K562 (cell line): ENCODE results near the gene NBPF4. TPM values are rescaled to one million over a fixed set of nuclear protein-coding genes. Genes with fewer than 3 reads are reported as not detected.

Experiments used
- ATAC-seq: fragments of 200-7000 bp; cut with Tn5 transposase; 3 replicates; pipeline ENCODE4 v1.9.1; 2020; ENCODE audit warnings: moderate library complexity
- BruUV-seq: library from RNA; stranded (reverse); fragments of 400-500 nt; replicated peaks from 2 replicates; lab custom pipeline; 2021; lab: Mats Ljungman, UMichigan
- CTCF ChIA-PET: fragments of 300-600 bp; formaldehyde crosslinking; extraction: SDS; loops from one replicate; lab custom pipeline; 2021; ENCODE audit warnings: low intra/inter-chr PET ratio; lab: Yijun Ruan, JAX
- POLR2A ChIA-PET: fragments of 300-600, 350-650 bp; sonication (Branson Sonifier 250); formaldehyde crosslinking; extraction: SDS; loops from one replicate; lab custom pipeline; 2021; ENCODE audit warnings: antibody characterized with exemption, inconsistent platforms; lab: Yijun Ruan, JAX
- DNase-seq, 4 experiments: peaks; one replicate each; pipeline versions ENCODE4 v3.0.0 to v3.0.0-alpha.2; 2011 to 2018; ENCODE audit warnings: low spot score in 3 of 4, mixed read lengths in 3 of 4; ENCODE audit errors: extremely low read depth in 1 of 4
- FAIRE-seq: peaks from 2 replicates; lab custom pipeline; 2011; peaks lifted over from hg19 to GRCh38; lab: Jason Lieb, UNC
- H2AFZ ChIP-seq: 2 replicates; pipeline ENCODE4 v1.6.0; 2011; ENCODE audit warnings: low read depth, low read length, control low read depth, inconsistent platforms
- H3K27ac ChIP-seq: fragments of 200-600 bp; 3 replicates; pipeline ENCODE4 v1.8.0; 2011; ENCODE audit warnings: low read depth, mild to moderate bottlenecking, control low read depth, inconsistent platforms, low read length, moderate library complexity, mixed read lengths; ENCODE audit errors: extremely low read depth
- H3K27me3 ChIP-seq, 2 experiments: fragments of 300-600 bp in 1 of 2; 2 replicates in 1 of 2; 3 replicates in 1 of 2; pipeline versions ENCODE4 v1.6.0 to v1.8.0; 2011; ENCODE audit warnings: inconsistent platforms in 2 of 2, low read length in 2 of 2, mild to moderate bottlenecking in 1 of 2, mixed read lengths in 1 of 2, moderate library complexity in 1 of 2; ENCODE audit not compliant: control insufficient read depth in 2 of 2, insufficient read depth in 2 of 2
- H3K36me3 ChIP-seq: fragments of 300-600 bp; 3 replicates; pipeline ENCODE4 v1.8.0; 2011; ENCODE audit warnings: mild to moderate bottlenecking, low read length, inconsistent platforms; ENCODE audit not compliant: control insufficient read depth, insufficient read depth
- H3K4me1 ChIP-seq, 2 experiments: fragments of 200-600 bp in 1 of 2; replicated peaks in 1 of 2; 2 replicates in 1 of 2; 3 replicates in 1 of 2; pipeline versions ENCODE4 v1.5.1 to v1.8.0; 2011; ENCODE audit warnings: inconsistent platforms in 2 of 2, low read length in 2 of 2, mild to moderate bottlenecking in 1 of 2, mixed read lengths in 1 of 2, moderate library complexity in 1 of 2; ENCODE audit not compliant: control insufficient read depth in 2 of 2, insufficient read depth in 2 of 2
- H3K4me2 ChIP-seq: 2 replicates; pipeline ENCODE4 v1.6.1; 2011; ENCODE audit warnings: low read length, control low read depth, inconsistent platforms, mixed read lengths; ENCODE audit not compliant: insufficient read depth
- H3K4me3 ChIP-seq: fragments of 200-600 bp; sonication (generic), shearing (Covaris generic); 2 replicates; pipeline ENCODE4 v1.5.1; 2016; ENCODE audit warnings: control low read depth, inconsistent platforms
- H3K79me2 ChIP-seq: fragments of 200-600 bp; 3 replicates; pipeline ENCODE4 v1.8.0; 2011; ENCODE audit warnings: low read length, inconsistent platforms; ENCODE audit not compliant: control insufficient read depth, insufficient read depth
- H3K9ac ChIP-seq, 2 experiments: 2 replicates each; pipeline versions ENCODE4 v1.6.0 to v1.6.1; 2011; ENCODE audit warnings: low read depth in 2 of 2, low read length in 2 of 2, control low read depth in 1 of 2, inconsistent platforms in 1 of 2, mild to moderate bottlenecking in 1 of 2, mixed read lengths in 1 of 2; ENCODE audit not compliant: insufficient read depth in 1 of 2
- H3K9me1 ChIP-seq: one replicate; pipeline ENCODE4 v1.6.0; 2011; ENCODE audit warnings: inconsistent platforms, mild to moderate bottlenecking, low read length, moderate library complexity; ENCODE audit not compliant: control insufficient read depth, insufficient read depth
- H3K9me3 ChIP-seq: replicated peaks from 2 replicates; pipeline ENCODE4 v1.5.1; 2011; ENCODE audit warnings: low read depth, low read length, inconsistent platforms; ENCODE audit not compliant: control insufficient read depth, insufficient read depth
- H4K20me1 ChIP-seq: replicated peaks from 2 replicates; pipeline ENCODE4 v1.6.1; 2011; ENCODE audit warnings: low read length, inconsistent platforms, mixed read lengths; ENCODE audit not compliant: control insufficient read depth, insufficient read depth
- BCOR ChIP-seq: fragments of 450-650 bp; IDR thresholded peaks from 2 replicates; pipeline ENCODE4 v1.6.1; 2016
- CBX5 ChIP-seq: IDR thresholded peaks from 2 replicates; pipeline ENCODE4 v1.6.1; 2014; ENCODE audit warnings: low read depth, borderline replicate concordance
- ETV6 ChIP-seq, 3 experiments: fragments of 150-350 bp in 1 of 3; sonication (generic) in 1 of 3; formaldehyde crosslinking in 1 of 3; IDR thresholded peaks; 2 replicates each; pipeline versions ENCODE4 v1.6.1 to v1.8.0; 2014 to 2022; ENCODE audit warnings: borderline replicate concordance in 2 of 3, low read depth in 2 of 3, antibody characterized with exemption in 1 of 3, low read length in 1 of 3, mild to moderate bottlenecking in 1 of 3, missing genetic modification reagents in 1 of 3
- MAFG ChIP-seq: fragments of 450-650 bp; conservative IDR thresholded peaks from 2 replicates; pipeline ENCODE4 v1.6.1; 2016; ENCODE audit warnings: missing genetic modification characterization, missing compliant biosample characterization
- RBM25 ChIP-seq: fragments of 200-400 bp; formaldehyde crosslinking; IDR thresholded peaks from 2 replicates; pipeline ENCODE4 v1.6.1; 2018; ENCODE audit warnings: low read length, low read depth, moderate library complexity; ENCODE audit not compliant: severe bottlenecking
- SNRNP70 ChIP-seq: fragments of 200-400 bp; formaldehyde crosslinking; optimal IDR thresholded peaks from 2 replicates; pipeline ENCODE3; 2017; ENCODE audit warnings: low read depth, low read length
- ZNF146 ChIP-seq: IDR thresholded peaks from one replicate; pipeline ENCODE4 v1.6.1; 2018; ENCODE audit warnings: missing compliant biosample characterization; ENCODE audit not compliant: unreplicated experiment
- ZNF184 ChIP-seq: sonication (generic); formaldehyde crosslinking; IDR thresholded peaks from 2 replicates; pipeline ENCODE4 v1.5.0; 2020; ENCODE audit warnings: missing genetic modification reagents
- ZNF583 ChIP-seq: fragments of 250-450 bp; sonication (Bioruptor Pico); IDR thresholded peaks from 2 replicates; pipeline ENCODE4 v1.4.0; 2020
- WGBS: fragments of 100-300 bp; shearing (Covaris generic); methylation state at CpG from one replicate; pipeline ENCODE4 v1.1.6; 2016; ENCODE audit warnings: low coverage, mixed read lengths; ENCODE audit not compliant: insufficient coverage; ENCODE audit errors: missing lambda C conversion rate; 5-methylcytosine and 5-hydroxymethylcytosine counted together
- in situ Hi-C: fragments of 300-500 bp; cut with MboI; formaldehyde crosslinking; loops from 4 replicates; pipeline ENCODE4 v1.15.0; 2018; ENCODE audit warnings: inconsistent platforms, mixed read lengths
- intact Hi-C: fragments of 100-400 bp; cut with micrococcal nuclease; formaldehyde crosslinking; loops from 2 replicates; pipeline ENCODE4 v1.14.2; 2022
- polyA plus RNA-seq, 8 experiments: library from polyadenylated mRNA; depleted of rRNA in 4 of 8; stranded (reverse) in 5 of 8; unstranded in 3 of 8; fragments of >200 nt; fragmentation: Nextera tagmentation in 2 of 8; fragmentation: Illumina TruSeq in 1 of 8; extraction: Ambion mirVana in 2 of 8; extraction: Trizol in 1 of 8; gene quantifications; 2 replicates each; pipeline versions ENCODE4 v1.2.1 to v1.2.3, GENCODE V29; 2011 to 2014; ENCODE audit warnings: inconsistent platforms in 1 of 8, missing spikeins in 1 of 8
- total RNA-seq, 7 experiments: library from RNA; depleted of rRNA in 6 of 7; stranded (reverse); fragments of >200 nt in 6 of 7; fragmentation: Illumina TruSeq in 2 of 7; extraction: Trizol in 2 of 7; gene quantifications; 2 replicates each; pipeline versions ENCODE4 v1.2.1 to v1.2.3, GENCODE V29; 2011 to 2021; ENCODE audit warnings: low replicate concordance in 1 of 7

NBPF4 gene
- total and polyA plus RNA-seq, 9 of the 15 experiments (the other 6 are each of a cell fraction or from before 2014, with no cell fraction given), result 3.6 to 10.4 (median 5.9) TPM

- peaks cover 43% of the 10 kb centered on the region; the same call in 2 of the 3 replicates for H3K36me3 ChIP-seq
- POLR2A ChIA-PET, result interaction anchor here (0.5 kb wide), 1 partner anchor 1512 kb away, joined by 3 read pairs; no protein-coding TSS in a partner anchor
- no peak overlapping the region for H3K4me3 ChIP-seq
- no peaks in the 10 kb centered on the region for H4K20me1 ChIP-seq
- no peak for FAIRE-seq
- ATAC-seq, result no peak
- CTCF ChIA-PET, result no interaction called here
- peaks cover 14% of the 10 kb centered on the region for H3K9me3 ChIP-seq
- peaks cover 6% of the 10 kb centered on the region; the same call in 2 of the 3 replicates for H3K79me2 ChIP-seq
- H3K4me1 ChIP-seq, result 0 out of 5 replicates have a peak, but pooled peaks cover 0 to 4% of the 10 kb centered on the region in 2 experiments
- no TSS peak for BruUV-seq
- in situ Hi-C loops (no loop called here), intact Hi-C loops (no loop called here)
- H2AFZ ChIP-seq, result no peak overlapping the region
- TF ChIP-seq ZNF583 (CRISPR knock-in tag) (no peak), ETV6 (IDR thresholded peaks at IDR 0.05; ENCODE audit: borderline replicate concordance in 1 of 2, low read depth in 2 of 2, low read length in 1 of 2) (no peak), ETV6 (CRISPR knock-in tag; IDR thresholded peaks at IDR 0.05; ENCODE audit: borderline replicate concordance) (no peak), RBM25 (peak; percentile 33), CBX5 (no peak), MAFG (tag) (no peak), BCOR (peak; percentile 69), ZNF146 (CRISPR knock-in tag) (peak; percentile 95), SNRNP70 (no peak), ZNF184 (CRISPR knock-in tag) (no peak)
- H3K4me2 ChIP-seq, result no peak overlapping the region
- DNase-seq, result no peak
- no peak overlapping the region for H3K27ac ChIP-seq
- no peaks in the 10 kb centered on the region for H3K27me3 ChIP-seq
- H3K9me1 ChIP-seq, result no peaks in the 10 kb centered on the region
- H3K9ac ChIP-seq, result no peak overlapping the region
- WGBS, result 17% methylated on average over 1 of the region's 1 CpG
Measured at GRCh38 chr1:108193333-108193732, 50.5 kb downstream of the NBPF4 start.
